Pancreas (tissue), 10 donors: Measurements from ENCODE around the gene IL1A. TPM values are rescaled to one million over a fixed set of nuclear protein-coding genes. Genes with fewer than 3 reads are reported as not detected.

Source experiments
- ATAC-seq, 4 donors: fragments of 200-7000 bp; cut with Tn5 transposase; one replicate each; pipeline versions ENCODE4 v1.8.0 to v1.9.1; 2020; ENCODE audit warnings: mild to moderate bottlenecking in 4 of 4, moderate library complexity in 4 of 4
- DNase-seq, 6 donors: peaks; one replicate each; pipeline ENCODE4 v3.0.0-alpha.2; 2020
- FAIRE-seq: peaks from 2 replicates; lab custom pipeline; 2012; peaks lifted over from hg19 to GRCh38; lab: Jason Lieb, UNC
- H3K27ac ChIP-seq, 4 donors: fragments of 200-600 bp; sonication (generic); 1 replicate in 3 of 4; 2 replicates in 1 of 4; pipeline versions ENCODE4 v1.5.0 to v1.8.0; 2020
- H3K27me3 ChIP-seq, 4 donors: fragments of 200-600 bp; one replicate each; pipeline ENCODE4 v1.8.0; 2021
- H3K36me3 ChIP-seq, 3 donors: fragments of 200-600 bp; sonication (generic) in 1 of 3; one replicate each; pipeline versions ENCODE4 v1.5.0 to v1.8.0; 2020 to 2021
- H3K4me1 ChIP-seq, 3 donors: fragments of 200-600 bp; one replicate each; pipeline ENCODE4 v1.8.0; 2021
- H3K4me3 ChIP-seq, 4 donors: fragments of 200-600 bp; sonication (generic) in 2 of 4; one replicate each; pipeline versions ENCODE4 v1.5.0 to v1.8.0; 2020 to 2021
- H3K9me3 ChIP-seq, 4 donors: fragments of 200-600 bp; one replicate each; pipeline ENCODE4 v1.8.0; 2021
- WGBS, 2 donors: extraction: QIAGEN DNeasy Blood & Tissue Kit; methylation state at CpG; one replicate each; pipeline ENCODE4 v1.1.7; 2013; 5-methylcytosine and 5-hydroxymethylcytosine counted together
- intact Hi-C, 3 donors: fragments of 100-400 bp; cut with DNase I; formaldehyde crosslinking; loops; one replicate each; pipeline versions ENCODE4 v1.11.1 to v1.14.2; 2022
- polyA plus RNA-seq, 2 donors: library from polyadenylated mRNA; stranded (reverse); fragments of 200-250 nt; gene quantifications; one replicate each; pipeline ENCODE4 v1.2.3, GENCODE V29; 2013
- total RNA-seq, 6 donors: library from RNA; stranded (reverse); fragmentation: NEBNext Ultra II Directional in 4 of 6; extraction: Animal tissue kit (Norgen Biotek cat#: 25700) in 4 of 6; gene quantifications; one replicate each; pipeline versions ENCODE4 v1.2.1 to v1.2.4, GENCODE V29; 2021 to 2023
- TF ChIP-seq, protein P1 (sequence below), 4 donors: fragments of 200-600 bp; sonication (generic) in 3 of 4; IDR thresholded peaks; one replicate each; pipeline versions ENCODE4 v1.5.0 to v1.8.0; 2021; ENCODE audit warnings: antibody characterized with exemption in 4 of 4
- donor health status: healthy with polysubstance abuse.
- donor health status: DM: no; HTN: no; CAD: no; lungs with moderate emphysema.
- donor health status: DM: no; HTN: no; CAD: no.
- donor health status: control.
- donor health status: control.
- donor health status: Bipolar disorder and iron deficiency.
- donor health status: DM: yes; HTN: yes; CAD: no.
- donor health status: DM: no; HTN: no; CAD: no.
- donor health status: DM: no; HTN: no; CAD: no.
- donor health status: DM: yes; HTN: yes; CAD: no.

IL1A gene
- total and polyA plus RNA-seq, 8 donors: 0.05 to 0.18 (median 0.09) TPM; not detected in 4

DNA sequence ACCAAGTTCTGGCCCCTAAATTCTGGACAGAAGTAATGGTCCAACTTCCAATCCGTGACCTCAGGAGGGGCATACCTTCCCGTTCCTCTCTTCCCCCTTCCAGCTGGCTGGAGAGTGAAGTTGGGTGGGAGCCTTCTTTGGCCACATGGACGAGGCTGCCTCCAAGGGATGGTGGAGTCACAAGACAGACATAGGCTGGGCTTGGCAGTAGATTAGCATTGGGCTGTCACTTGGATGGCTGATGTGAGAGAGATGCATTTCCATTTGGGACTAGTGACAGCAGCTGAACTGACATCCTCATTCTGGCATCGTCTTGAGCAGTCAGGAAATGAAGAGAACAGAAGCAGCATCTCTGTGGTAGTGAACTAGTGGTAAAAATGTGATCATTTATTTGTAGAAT is 50.8 kb downstream of the IL1A start:
- Histone ChIP-seq H3K9me3 (no peaks in the 10 kb centered on the region), H3K4me3 (no peak overlapping the region), H3K4me1 (peaks cover 0 to 4% (median 0%) of the 10 kb centered on the region in 3 donors), H3K27me3 (no peaks in the 10 kb centered on the region), H3K36me3 (no peaks in the 10 kb centered on the region), H3K27ac (no peak overlapping the region)
- FAIRE-seq (no peak), ATAC-seq (no peak), DNase-seq (no peak)
- intact Hi-C loops: no loop called here
- 62 to 71% methylated on average over 4 of the region's 4 CpGs for WGBS, 2 donors
- TF ChIP-seq, protein P1, sequence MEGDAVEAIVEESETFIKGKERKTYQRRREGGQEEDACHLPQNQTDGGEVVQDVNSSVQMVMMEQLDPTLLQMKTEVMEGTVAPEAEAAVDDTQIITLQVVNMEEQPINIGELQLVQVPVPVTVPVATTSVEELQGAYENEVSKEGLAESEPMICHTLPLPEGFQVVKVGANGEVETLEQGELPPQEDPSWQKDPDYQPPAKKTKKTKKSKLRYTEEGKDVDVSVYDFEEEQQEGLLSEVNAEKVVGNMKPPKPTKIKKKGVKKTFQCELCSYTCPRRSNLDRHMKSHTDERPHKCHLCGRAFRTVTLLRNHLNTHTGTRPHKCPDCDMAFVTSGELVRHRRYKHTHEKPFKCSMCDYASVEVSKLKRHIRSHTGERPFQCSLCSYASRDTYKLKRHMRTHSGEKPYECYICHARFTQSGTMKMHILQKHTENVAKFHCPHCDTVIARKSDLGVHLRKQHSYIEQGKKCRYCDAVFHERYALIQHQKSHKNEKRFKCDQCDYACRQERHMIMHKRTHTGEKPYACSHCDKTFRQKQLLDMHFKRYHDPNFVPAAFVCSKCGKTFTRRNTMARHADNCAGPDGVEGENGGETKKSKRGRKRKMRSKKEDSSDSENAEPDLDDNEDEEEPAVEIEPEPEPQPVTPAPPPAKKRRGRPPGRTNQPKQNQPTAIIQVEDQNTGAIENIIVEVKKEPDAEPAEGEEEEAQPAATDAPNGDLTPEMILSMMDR (IDR thresholded peaks at IDR 0.05): no peak

GRCh38 chr2:112731479-112731878 is 52.8 kb downstream of the IL1A start:
- 65 to 75% methylated on average over 2 of the region's 2 CpGs for WGBS, 2 donors
- FAIRE-seq (no peak), DNase-seq (no peak), ATAC-seq (no peak)
- H3K36me3 ChIP-seq: no peaks in the 10 kb centered on the region
- TF ChIP-seq, protein P1 (IDR thresholded peaks at IDR 0.05): no peak
- H3K4me3 ChIP-seq: no peak overlapping the region
- intact Hi-C loops: no loop called here
- no peaks in the 10 kb centered on the region for H3K27me3 ChIP-seq
- H3K27ac ChIP-seq: no peak overlapping the region
- H3K9me3 ChIP-seq: no peaks in the 10 kb centered on the region
- H3K4me1 ChIP-seq: no peaks in the 10 kb centered on the region

- ATAC-seq (no peak), FAIRE-seq (no peak), DNase-seq (no peak)
- TF ChIP-seq, protein P1 (IDR thresholded peaks at IDR 0.05): no peak
- Histone ChIP-seq H3K4me3 (no peak overlapping the region), H3K27ac (no peak overlapping the region), H3K9me3 (no peaks in the 10 kb centered on the region), H3K36me3 (no peaks in the 10 kb centered on the region), H3K4me1 (no peaks in the 10 kb centered on the region), H3K27me3 (no peaks in the 10 kb centered on the region)
- WGBS, 2 donors: 71 to 74% methylated on average over 5 of the region's 5 CpGs
- intact Hi-C loops: no loop called here
Observed at GRCh38 chr2:112730791-112731190, 53.5 kb downstream of the IL1A start.

GRCh38 chr2:112730216-112730615 is 54.1 kb downstream of the IL1A start:
- 78 to 84% methylated on average over 8 of the region's 8 CpGs for WGBS, 2 donors
- H3K27ac ChIP-seq: no peak overlapping the region
- no peaks in the 10 kb centered on the region for H3K9me3 ChIP-seq
- H3K4me1 ChIP-seq: no peaks in the 10 kb centered on the region
- H3K36me3 ChIP-seq: no peaks in the 10 kb centered on the region
- intact Hi-C loops: no loop called here
- FAIRE-seq (no peak), DNase-seq (no peak), ATAC-seq (no peak)
- TF ChIP-seq, protein P1 (IDR thresholded peaks at IDR 0.05): no peak
- no peak overlapping the region for H3K4me3 ChIP-seq
- no peaks in the 10 kb centered on the region for H3K27me3 ChIP-seq

DNA sequence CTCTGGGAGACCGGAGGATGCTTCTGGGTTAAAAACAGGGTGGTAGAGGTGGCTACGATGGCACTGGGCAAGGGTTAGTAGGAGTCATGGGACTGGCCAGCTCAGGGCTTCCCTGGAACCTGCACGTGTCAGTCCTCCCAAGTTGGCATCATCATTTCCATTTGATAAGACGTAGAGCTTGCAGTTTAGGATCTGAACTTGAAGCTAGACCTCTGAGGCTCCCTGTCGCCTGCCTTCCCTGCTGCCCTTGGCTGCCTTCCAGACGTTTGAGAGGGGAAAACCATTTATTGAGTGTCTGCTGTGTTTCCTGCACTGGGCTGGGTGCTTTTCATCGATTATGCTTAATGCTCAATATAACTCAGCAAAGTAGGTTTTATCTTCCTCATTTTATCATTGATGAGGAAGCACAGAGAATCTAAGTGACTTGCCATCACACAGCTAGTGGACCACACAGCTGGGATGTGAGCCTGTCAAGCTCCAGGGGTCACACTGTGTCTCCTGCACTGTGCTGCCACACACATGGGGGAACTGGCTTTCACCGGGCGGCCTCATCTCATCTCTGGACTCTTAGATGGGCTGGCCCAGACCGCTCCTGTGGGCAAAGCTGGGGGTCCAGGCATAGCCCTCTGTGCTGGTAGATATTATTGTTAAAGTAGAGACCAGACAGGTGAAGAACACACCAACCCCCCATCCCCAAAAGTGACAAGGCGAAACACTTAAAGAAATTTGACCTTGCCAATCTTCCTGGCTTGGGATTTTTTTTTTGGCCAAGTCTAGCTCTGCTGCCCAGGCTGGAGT is 55.7 kb downstream of the IL1A start:
- no peaks in the 10 kb centered on the region for H3K36me3 ChIP-seq
- intact Hi-C loops: loop anchor here in 2 of 3 donors (5.0 kb wide), 2 partner anchors 106 to 121 kb away; no protein-coding TSS in a partner anchor

More for the DNA sequence above, 55.7 kb downstream of the IL1A start:
- Histone ChIP-seq H3K27ac (no peak overlapping the region), H3K4me1 (no peaks in the 10 kb centered on the region), H3K4me3 (no peak overlapping the region), H3K27me3 (no peaks in the 10 kb centered on the region), H3K9me3 (no peaks in the 10 kb centered on the region)
- TF ChIP-seq, protein P1 (IDR thresholded peaks at IDR 0.05): no peak
- 36 to 43% methylated on average over 11 of the region's 11 CpGs for WGBS, 2 donors
- FAIRE-seq (no peak), DNase-seq (no peak), ATAC-seq (no peak)
